Transverse colon (tissue), 3 donors: ENCODE results near the gene SLC19A1.

ENCODE experiments used
- CTCF ChIP-seq, 5 experiments: fragments of 200-600 bp in 3 of 5; fragments of 450-650 bp in 2 of 5; sonication (generic) in 3 of 5; IDR thresholded peaks; 1 replicate in 2 of 5; 2 replicates in 3 of 5; pipeline ENCODE4 v1.5.1; 2016 to 2017; ENCODE audit warnings: antibody characterized with exemption in 5 of 5, inconsistent platforms in 3 of 5, mild to moderate bottlenecking in 2 of 5, moderate library complexity in 1 of 5
- EP300 ChIP-seq: sonication (generic); formaldehyde crosslinking; IDR thresholded peaks from one replicate; pipeline ENCODE4 v1.6.1; 2017; ENCODE audit warnings: antibody characterized with exemption, low read depth
- POLR2A ChIP-seq: fragments of 450-650 bp; IDR thresholded peaks from one replicate; pipeline ENCODE4 v1.6.1; 2016; ENCODE audit warnings: antibody characterized with exemption, mild to moderate bottlenecking, moderate library complexity

- no peak for TF ChIP-seq POLR2A
- TF ChIP-seq CTCF (IDR thresholded peaks at IDR 0.05): no peak
- TF ChIP-seq EP300: no peak
Measured at GRCh38 chr21:45539796-45540600, 2.2 kb downstream of the SLC19A1 start.
